RWPE1 (cell line): Measurements from ENCODE around the gene OR8K1.

Source experiments
- CTCF ChIA-PET: fragments of 350-600 bp; sonication (Branson Sonifier 250); formaldehyde crosslinking; extraction: SDS; loops from one replicate; lab custom pipeline; 2021; lab: Yijun Ruan, JAX
- POLR2A ChIA-PET: fragments of 400-600 bp; formaldehyde crosslinking; extraction: SDS; loops from one replicate; lab custom pipeline; 2020; ENCODE audit warnings: antibody characterized with exemption; ENCODE audit not compliant: low non-redundant PET; lab: Yijun Ruan, JAX
- DNase-seq: peaks from one replicate; pipeline ENCODE4 v3.0.0; 2012; ENCODE audit warnings: low spot score
- H3K27ac ChIP-seq: fragments of 450-650 bp; 2 replicates; pipeline ENCODE4 v1.5.1; 2017
- TF ChIP-seq, protein P1 (sequence below): fragments of 450-650 bp; conservative IDR thresholded peaks from 2 replicates; pipeline ENCODE4 v1.5.1; 2017; ENCODE audit warnings: low read depth, mild to moderate bottlenecking

OR8K1 gene

DNA sequence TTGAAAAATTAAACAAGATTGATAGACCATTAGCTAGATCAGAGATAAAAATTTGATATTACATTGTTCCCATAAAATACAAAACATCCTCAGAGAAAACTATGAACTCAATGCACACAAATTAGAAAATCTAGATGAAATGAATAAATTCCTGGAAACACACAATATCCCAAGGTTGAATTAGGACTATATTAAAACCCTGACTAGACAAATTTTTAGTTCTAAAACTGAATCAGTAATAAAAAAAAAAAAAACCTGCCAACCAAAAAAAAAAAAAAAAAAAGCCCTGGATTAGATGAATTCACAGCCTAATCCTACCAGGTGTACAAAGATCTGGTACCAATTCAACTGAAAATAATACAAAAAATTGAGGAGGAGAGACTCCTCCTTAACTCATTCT is 5.5 kb upstream of the OR8K1 start:
- DNase-seq: no peak
- ChIA-PET CTCF (no interaction called here), POLR2A (no interaction called here)
- H3K27ac ChIP-seq: no peak overlapping the region
- TF ChIP-seq, protein P1, sequence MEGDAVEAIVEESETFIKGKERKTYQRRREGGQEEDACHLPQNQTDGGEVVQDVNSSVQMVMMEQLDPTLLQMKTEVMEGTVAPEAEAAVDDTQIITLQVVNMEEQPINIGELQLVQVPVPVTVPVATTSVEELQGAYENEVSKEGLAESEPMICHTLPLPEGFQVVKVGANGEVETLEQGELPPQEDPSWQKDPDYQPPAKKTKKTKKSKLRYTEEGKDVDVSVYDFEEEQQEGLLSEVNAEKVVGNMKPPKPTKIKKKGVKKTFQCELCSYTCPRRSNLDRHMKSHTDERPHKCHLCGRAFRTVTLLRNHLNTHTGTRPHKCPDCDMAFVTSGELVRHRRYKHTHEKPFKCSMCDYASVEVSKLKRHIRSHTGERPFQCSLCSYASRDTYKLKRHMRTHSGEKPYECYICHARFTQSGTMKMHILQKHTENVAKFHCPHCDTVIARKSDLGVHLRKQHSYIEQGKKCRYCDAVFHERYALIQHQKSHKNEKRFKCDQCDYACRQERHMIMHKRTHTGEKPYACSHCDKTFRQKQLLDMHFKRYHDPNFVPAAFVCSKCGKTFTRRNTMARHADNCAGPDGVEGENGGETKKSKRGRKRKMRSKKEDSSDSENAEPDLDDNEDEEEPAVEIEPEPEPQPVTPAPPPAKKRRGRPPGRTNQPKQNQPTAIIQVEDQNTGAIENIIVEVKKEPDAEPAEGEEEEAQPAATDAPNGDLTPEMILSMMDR: no peak

DNA sequence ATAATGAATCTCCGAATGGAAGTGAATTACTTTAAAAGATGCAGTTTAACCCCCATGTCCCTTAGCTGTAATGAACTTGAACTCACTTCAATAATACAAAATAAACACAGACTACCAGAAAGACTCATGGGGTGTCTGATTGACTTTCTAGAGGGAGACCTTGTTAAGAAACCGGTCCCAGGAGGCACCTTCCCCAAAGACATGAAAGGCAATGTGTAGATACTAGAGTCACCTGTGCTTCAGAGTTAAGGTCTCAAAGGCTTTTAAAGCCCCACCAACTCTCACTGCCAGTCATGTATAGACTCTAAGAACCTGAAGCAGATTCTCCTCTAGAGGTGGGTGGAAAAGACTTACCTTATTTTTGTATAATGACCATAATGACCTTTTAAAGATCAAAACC is 8.2 kb downstream of the OR8K1 start, which contains the start of gene OR8J1:
OR8J1 (plus strand) TSS at position 301 of the 400 bp plus-strand sequence. CDS start 5,956 bp downstream, outside the sequence.
- TF ChIP-seq, protein P1: no peak
- CTCF ChIA-PET: no interaction called here
- no peak for DNase-seq

DNA sequence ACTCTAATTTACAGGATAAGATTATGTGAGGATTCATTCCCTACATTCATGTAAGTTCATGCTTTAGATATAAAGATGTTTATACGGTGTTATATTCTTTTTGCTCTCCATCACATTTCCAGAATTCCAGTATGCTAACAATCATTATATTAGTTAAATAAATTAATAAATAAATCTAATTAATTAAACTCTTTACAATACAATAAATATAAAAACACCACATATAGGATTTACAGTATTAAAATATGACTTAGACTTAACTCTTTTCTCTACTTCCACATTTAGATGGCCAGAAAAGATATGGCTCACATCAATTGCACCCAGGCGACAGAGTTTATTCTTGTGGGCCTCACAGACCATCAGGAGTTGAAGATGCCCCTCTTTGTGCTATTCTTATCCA is 29.5 kb downstream of the OR8K1 start, which contains the start of gene OR8U1:
OR8U1 (plus strand) TSS at position 301 of the 400 bp plus-strand sequence; CDS start at position 301, 0 bp downstream.
- TF ChIP-seq, protein P1: no peak
- ChIA-PET CTCF (interaction anchor here (0.6 kb wide), 1 partner anchor 182 kb away, joined by 6 read pairs; no protein-coding TSS in a partner anchor), POLR2A (no interaction called here)
- no peak within 1 kb of the TSS for H3K27ac ChIP-seq
- DNase-seq: no peak

More for the DNA sequence above, 8.2 kb downstream of the OR8K1 start, which contains the start of gene OR8J1:
- POLR2A ChIA-PET: no interaction called here
- H3K27ac ChIP-seq: no peak within 1 kb of the TSS

DNA sequence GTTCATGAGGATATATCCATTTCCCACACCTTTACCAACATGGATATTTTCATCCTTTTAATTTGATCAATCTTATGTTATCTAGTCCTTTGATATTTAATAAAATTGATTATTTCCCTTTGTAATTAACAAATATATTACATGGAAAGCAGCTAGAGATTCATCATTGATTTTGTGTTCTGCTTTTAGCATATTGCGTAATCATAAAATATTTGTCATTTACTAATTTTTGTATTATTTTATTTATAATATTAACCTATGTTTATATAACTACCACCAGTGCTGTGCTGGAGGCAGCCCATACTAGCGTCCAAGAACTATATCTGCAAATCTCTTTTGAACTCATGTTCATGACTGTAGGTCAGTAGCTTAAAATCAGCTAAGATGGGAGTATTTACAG is 34.3 kb downstream of the OR8K1 start:
- ChIA-PET POLR2A (no interaction called here), CTCF (no interaction called here)
- no peak overlapping the region for H3K27ac ChIP-seq
- TF ChIP-seq, protein P1: no peak
- DNase-seq: no peak

DNA sequence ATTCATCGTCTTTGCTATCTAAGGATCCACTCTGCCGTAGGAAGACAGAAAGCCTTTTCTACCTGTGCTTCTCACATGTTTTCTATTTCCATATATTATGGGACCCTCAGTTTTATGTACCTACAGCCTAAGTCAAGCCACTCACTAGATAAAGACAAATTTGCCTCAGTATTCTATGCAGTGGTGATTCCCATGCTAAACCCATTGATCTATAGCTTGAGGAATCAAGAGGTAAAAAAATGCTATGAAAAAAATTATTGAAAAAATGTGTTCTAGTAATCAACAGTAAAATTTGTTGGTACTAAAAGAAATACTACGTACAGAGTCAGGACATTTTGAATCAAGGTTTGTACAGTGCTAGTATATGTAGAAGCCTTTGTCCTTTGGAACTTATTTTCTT is 48.5 kb downstream of the OR8K1 start:
- CTCF ChIA-PET: no interaction called here
- no peak overlapping the region for H3K27ac ChIP-seq
- TF ChIP-seq, protein P1: no peak
- no peak for DNase-seq
- POLR2A ChIA-PET: no interaction called here

DNA sequence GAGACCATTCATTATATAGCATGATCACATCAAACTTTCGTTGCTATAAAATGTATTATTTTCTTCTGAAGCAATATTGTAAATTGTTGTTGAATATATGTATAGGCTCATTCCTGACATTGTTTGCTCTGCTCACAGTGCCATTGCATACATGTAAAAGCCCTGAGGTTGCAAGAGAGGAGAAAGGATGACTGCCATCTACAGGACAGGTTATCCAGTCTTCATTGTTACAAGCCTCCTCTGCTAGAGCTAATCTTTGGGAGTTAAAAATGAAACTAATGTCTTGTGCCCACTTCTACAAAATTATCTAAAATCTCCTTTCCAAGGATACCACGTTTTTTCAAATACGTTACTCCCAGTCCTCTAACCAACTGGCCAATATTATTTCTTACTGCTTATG is 50.2 kb downstream of the OR8K1 start:
- ChIA-PET POLR2A (no interaction called here), CTCF (no interaction called here)
- H3K27ac ChIP-seq: no peak overlapping the region
- no peak for DNase-seq
- TF ChIP-seq, protein P1: no peak
